D721Med (cell line): Measurements from ENCODE around the gene HSP90AA1.
"Not testable (repeated sequence)": the region's sequence is repeated elsewhere in the genome, so short reads cannot be mapped to it uniquely, and the experiment has no call there.

Experiments used
- DNase-seq: peaks from one replicate; pipeline ENCODE4 v3.0.0; 2011; ENCODE audit warnings: low spot score; ENCODE audit not compliant: insufficient read length
- FAIRE-seq: peaks from 2 replicates; lab custom pipeline; 2011; peaks lifted over from hg19 to GRCh38; lab: Jason Lieb, UNC
- TF ChIP-seq, protein P1 (sequence below): IDR thresholded peaks from 2 replicates; pipeline ENCODE4 v1.5.1; 2012; ENCODE audit warnings: mild to moderate bottlenecking, control low read depth; ENCODE audit not compliant: insufficient read depth; ENCODE audit errors: missing control alignments

Gene HSP90AA1

DNA sequence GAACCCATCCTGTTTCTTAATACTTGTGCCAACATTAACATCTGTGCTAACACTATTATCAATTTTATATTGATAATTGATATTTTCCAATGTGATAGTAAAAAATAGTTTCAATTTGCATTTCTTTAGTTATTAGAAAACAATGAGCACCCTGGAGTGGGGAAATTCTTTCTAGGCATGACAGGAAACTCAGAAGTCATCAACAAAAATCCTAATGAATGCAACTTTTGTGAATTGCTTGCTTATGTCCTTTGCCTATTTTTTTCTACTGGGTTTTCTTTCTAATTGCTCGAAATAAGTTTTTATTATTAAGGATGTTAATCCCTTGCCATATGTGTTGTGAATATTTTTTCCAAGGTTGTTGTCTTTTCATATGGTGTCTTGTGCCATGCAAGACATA lies 34.7 kb upstream of the HSP90AA1 start:
- TF ChIP-seq, protein P1, sequence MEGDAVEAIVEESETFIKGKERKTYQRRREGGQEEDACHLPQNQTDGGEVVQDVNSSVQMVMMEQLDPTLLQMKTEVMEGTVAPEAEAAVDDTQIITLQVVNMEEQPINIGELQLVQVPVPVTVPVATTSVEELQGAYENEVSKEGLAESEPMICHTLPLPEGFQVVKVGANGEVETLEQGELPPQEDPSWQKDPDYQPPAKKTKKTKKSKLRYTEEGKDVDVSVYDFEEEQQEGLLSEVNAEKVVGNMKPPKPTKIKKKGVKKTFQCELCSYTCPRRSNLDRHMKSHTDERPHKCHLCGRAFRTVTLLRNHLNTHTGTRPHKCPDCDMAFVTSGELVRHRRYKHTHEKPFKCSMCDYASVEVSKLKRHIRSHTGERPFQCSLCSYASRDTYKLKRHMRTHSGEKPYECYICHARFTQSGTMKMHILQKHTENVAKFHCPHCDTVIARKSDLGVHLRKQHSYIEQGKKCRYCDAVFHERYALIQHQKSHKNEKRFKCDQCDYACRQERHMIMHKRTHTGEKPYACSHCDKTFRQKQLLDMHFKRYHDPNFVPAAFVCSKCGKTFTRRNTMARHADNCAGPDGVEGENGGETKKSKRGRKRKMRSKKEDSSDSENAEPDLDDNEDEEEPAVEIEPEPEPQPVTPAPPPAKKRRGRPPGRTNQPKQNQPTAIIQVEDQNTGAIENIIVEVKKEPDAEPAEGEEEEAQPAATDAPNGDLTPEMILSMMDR, result no peak
- DNase-seq, result no peak
- no peak for FAIRE-seq

DNA sequence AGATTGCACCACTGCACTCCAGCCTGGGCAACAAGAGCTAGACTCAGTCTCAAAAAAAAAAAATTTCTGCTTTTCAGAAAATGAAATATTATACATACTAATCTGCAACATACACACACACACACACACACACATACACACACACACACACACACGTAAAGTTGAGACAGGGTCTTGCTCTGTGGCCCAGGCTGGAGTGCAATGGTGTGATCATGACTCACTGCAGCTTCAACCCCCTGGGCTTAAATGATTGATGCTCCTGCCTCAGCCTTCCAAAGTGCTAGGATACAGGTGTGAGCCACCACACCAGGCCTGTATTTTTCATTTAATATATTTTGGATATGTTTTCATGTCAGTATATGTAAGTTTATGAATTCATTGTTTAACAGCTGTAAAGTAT lies 34.0 kb upstream of the HSP90AA1 start:
- TF ChIP-seq, protein P1, result no peak
- FAIRE-seq (no peak), DNase-seq (no peak)

DNA sequence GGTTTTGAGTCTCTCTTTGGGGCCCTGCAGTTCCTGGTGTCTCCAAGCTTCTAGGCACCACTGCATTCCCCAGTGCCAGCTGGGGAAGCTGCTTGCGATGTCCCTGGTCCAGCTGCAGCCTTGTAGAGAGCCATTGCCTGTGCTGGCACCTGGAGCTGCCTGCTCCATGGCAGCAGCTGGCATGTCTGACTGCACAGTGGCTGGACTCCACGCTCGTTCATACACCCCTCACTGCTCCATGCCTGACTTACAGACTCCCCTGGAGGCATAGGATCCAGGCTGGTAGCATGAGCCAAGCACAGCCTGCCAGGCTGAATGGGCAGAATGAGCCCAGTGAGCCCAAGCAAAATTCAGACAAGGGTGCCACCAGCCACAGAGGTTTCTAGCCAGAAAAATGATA lies 31.0 kb upstream of the HSP90AA1 start:
- FAIRE-seq (no peak), DNase-seq (no peak)
- TF ChIP-seq, protein P1, result no peak

DNA sequence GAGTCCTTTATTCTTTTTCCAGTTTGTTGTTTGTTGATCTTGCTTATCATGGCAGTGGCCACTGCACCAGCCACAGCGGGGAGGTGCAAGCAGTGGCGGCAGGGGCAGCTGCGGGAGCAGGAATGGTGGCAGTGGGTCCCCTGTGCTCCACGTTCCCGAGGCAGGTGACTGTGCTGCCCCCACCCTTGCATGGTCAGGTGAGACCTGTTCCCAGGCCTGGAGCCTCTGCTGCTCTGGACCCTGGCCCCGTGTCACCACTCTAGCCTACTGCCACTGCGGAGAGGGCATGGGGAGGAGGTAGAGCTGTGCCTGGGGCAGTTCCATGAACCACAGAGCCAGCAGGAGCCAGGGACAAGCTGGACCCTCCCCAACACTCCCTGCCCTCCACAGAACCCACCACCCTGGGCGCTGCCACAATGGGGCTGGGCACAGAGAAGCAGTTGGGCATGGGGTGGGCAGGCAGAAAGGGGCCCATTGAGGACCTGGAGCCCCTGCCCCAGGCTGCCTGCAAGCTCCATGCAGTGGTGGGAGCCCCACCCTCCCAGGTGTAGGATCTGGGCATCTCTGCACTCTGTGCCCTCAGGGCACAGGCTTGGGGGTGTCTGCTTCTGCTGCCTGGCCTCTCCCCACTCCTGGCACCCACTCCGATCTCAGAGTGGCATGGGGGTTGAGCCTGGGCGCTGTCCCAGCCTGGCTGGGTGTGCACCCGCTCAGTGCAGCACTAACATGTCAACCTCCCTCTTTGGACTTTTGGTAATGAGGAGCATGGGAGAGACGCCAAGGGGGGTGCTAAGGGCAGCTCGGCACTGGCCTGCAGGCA lies 29.7 kb upstream of the HSP90AA1 start:
- TF ChIP-seq, protein P1, result no peak
- DNase-seq (no peak), FAIRE-seq (no peak)

DNA sequence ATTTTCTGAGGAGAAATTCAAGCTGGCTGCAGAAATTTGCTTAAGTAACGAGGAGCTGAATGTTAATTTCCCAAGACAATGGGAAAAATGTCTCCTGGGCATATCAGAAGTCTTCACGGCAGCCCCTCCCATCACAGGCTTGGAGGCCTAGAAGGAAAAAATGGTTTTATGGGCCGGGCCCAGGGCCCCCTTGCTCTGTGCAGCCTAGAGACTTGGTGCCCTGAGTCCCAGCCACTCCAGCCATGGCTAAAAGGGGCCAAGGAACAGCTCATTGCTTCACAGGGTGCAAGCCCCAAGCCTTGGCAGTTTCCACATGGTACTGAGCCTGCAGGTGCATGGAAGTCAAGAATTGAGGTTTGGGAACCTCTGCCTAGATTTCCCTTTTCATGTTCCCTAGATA lies 24.3 kb upstream of the HSP90AA1 start:
- FAIRE-seq (no peak), DNase-seq (no peak)
- TF ChIP-seq, protein P1, result no peak

DNA sequence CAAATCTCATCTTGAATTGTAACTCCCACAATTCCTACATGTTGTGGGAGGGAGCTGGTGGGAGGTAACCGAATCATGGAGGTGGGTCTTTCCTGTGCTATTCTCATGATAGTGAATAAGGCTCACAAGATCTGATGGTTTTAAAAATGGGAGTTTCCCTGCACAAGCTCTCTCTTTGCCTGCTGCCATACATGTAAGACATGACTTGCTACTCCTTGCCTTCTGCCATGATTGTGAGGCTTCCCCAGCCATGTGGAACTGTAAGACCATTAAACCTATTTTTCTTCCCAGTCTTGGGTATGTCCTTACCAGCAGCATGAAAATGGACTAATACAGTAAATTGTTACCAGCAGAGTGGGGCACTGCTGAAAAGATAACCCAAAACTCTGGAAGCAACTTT lies 22.5 kb upstream of the HSP90AA1 start:
- not testable (repeated sequence) for FAIRE-seq, DNase-seq

DNA sequence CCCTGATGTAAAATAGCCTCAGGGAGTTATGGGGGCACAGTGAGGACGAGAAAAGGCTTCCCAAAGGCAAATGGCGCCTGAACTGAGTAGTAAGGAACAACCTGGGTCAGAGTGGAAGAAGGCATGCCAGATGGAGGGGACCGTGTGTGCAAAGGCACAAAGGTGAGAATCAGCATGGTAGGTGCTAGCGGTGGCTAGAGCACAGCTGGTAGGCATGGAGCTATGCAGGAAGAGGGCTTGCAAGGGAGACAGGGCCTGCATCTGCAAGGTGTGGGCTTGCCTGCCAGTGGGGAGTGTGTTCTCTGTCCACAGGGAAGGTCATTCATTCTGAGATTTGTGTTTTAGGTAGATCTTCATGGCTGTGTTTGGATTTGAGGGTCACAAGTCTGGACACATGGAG lies 18.5 kb upstream of the HSP90AA1 start:
- no peak for FAIRE-seq
- TF ChIP-seq, protein P1, result no peak
- no peak for DNase-seq
